Epidermal melanocyte (primary cell): ENCODE data around the gene MTCH1.

Experiments
- DNase-seq: peaks from one replicate; pipeline ENCODE4 v3.0.0; 2011; ENCODE audit warnings: low spot score; ENCODE audit not compliant: insufficient read length

Gene MTCH1

GRCh38 chr6:37017606-37018197 lies 31.7 kb upstream of the MTCH1 start:
- DNase-seq, result no peak

GRCh38 chr6:37016995-37017394 lies 31.0 kb upstream of the MTCH1 start:
- DNase-seq, result no peak

GRCh38 chr6:37015532-37015931 lies 29.5 kb upstream of the MTCH1 start:
- DNase-seq, result no peak

GRCh38 chr6:37014667-37015066 lies 28.7 kb upstream of the MTCH1 start:
- no peak for DNase-seq

GRCh38 chr6:37013516-37014491 lies 27.8 kb upstream of the MTCH1 start:
- DNase-seq, result no peak

- no peak for DNase-seq
Measured at GRCh38 chr6:37011656-37012378, 25.8 kb upstream of the MTCH1 start.

- DNase-seq, result no peak
Measured at GRCh38 chr6:37010402-37010892, 24.5 kb upstream of the MTCH1 start.

- no peak for DNase-seq
Measured at GRCh38 chr6:37008484-37009465, 22.8 kb upstream of the MTCH1 start.

GRCh38 chr6:37007340-37008043 lies 21.5 kb upstream of the MTCH1 start:
- no peak for DNase-seq

GRCh38 chr6:37006793-37007339 lies 20.9 kb upstream of the MTCH1 start:
- DNase-seq, result no peak

- no peak for DNase-seq
Measured at GRCh38 chr6:37005827-37006567, 20.0 kb upstream of the MTCH1 start.

- DNase-seq, result no peak
Measured at GRCh38 chr6:37005061-37005810, 19.2 kb upstream of the MTCH1 start, which contains the start of gene FGD2. Gene FGD2, plus strand, starts transcription at chr6:37005655. Its CDS starts 163 bp downstream, at chr6:37005818.

- DNase-seq, result no peak
Measured at GRCh38 chr6:37004044-37004980, 18.3 kb upstream of the MTCH1 start.

GRCh38 chr6:36999751-37000125 lies 13.7 kb upstream of the MTCH1 start:
- no peak for DNase-seq

- DNase-seq, result no peak
Measured at GRCh38 chr6:36999061-36999750, 13.2 kb upstream of the MTCH1 start.

GRCh38 chr6:36998723-36999038 lies 12.7 kb upstream of the MTCH1 start:
- DNase-seq, result no peak
